IPS-15b (cell line): ENCODE measurements around the gene ACTRT2.

Experiments used
- H3K27me3 ChIP-seq: one replicate; pipeline ENCODE4 v1.6.1; 2013; ENCODE audit warnings: low read length; ENCODE audit not compliant: control insufficient read depth, insufficient read depth
- H3K36me3 ChIP-seq: one replicate; pipeline ENCODE4 v1.6.1; 2013; ENCODE audit warnings: low read length; ENCODE audit not compliant: control insufficient read depth, insufficient read depth
- H3K4me1 ChIP-seq: one replicate; pipeline ENCODE4 v1.6.1; 2013; ENCODE audit warnings: mild to moderate bottlenecking, low read length; ENCODE audit not compliant: control insufficient read depth, insufficient read depth
- H3K4me3 ChIP-seq: one replicate; pipeline ENCODE4 v1.5.1; 2013; ENCODE audit warnings: low read depth, low read length
- H3K9ac ChIP-seq: one replicate; pipeline ENCODE4 v1.6.1; 2013; ENCODE audit warnings: low read depth, mild to moderate bottlenecking, low read length
- H3K9me3 ChIP-seq: one replicate; pipeline ENCODE4 v1.6.1; 2013; ENCODE audit warnings: mild to moderate bottlenecking, low read length; ENCODE audit not compliant: control insufficient read depth, insufficient read depth

ACTRT2 gene

DNA sequence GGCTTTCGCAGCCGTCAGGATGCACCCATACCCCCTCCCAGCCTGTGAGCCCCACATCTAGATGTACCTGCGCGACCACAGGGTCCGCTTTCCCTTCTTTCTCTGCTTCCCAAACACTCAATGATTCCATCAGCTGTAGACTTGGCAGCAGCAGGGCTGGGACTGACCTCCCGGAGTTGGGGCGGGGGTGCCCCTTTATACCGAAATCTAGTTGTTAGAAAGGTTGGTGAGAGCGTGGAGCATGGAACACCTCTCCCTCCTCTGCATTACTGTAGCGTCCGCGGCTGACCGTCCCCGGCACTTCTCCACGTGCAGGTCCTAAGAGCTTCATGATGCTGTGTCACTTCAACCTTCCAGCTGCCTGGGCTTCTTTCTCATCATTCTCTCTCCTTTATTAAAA is 21.1 kb upstream of the ACTRT2 start:
- Histone ChIP-seq H3K36me3 (no peaks in the 10 kb centered on the region), H3K27me3 (no peaks in the 10 kb centered on the region), H3K9ac (no peak overlapping the region), H3K4me1 (no peaks in the 10 kb centered on the region), H3K4me3 (no peak overlapping the region), H3K9me3 (peaks cover 6% of the 10 kb centered on the region)

DNA sequence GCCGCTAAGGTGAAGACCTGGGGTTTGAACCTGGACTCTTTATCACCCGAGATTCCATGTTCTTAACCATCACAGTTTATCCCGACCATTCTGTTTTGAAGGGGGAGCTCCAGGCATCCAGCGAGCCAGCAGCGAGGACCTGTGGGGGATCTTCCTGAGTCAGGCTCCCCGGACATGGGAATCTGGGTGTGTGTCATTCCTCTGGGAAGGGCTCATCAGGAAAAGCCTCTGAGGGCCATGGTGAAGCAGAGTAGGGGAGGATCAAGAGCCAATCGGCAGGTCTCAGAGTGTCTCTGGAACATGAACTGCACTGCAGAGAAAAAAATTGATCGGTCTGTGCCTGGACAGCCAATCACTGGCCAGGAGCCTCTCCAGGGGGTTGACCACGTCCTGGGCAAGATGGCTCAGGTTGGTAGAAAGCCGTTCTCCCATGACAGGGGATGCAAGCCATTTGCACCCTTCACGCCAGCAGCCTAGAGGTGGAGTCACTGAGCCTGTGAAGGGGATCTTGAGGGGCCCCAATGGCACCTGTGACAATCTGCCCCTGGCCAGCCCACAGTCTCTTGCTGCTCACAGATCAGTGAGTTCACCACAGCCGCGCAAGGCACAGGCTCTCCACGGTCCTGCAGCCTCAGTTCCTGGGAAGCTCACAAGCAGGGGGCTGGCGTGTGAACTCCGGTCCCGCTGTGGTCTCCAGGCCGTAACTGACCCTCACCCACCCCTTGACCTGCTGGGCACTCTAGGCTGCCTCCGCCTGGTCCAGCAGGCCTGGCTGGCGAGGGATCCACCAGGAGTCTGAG is 20.4 kb upstream of the ACTRT2 start:
- H3K36me3 ChIP-seq, result no peaks in the 10 kb centered on the region
- no peaks in the 10 kb centered on the region for H3K4me1 ChIP-seq
- H3K9me3 ChIP-seq, result peaks cover 6% of the 10 kb centered on the region
- no peak overlapping the region for H3K9ac ChIP-seq
- no peaks in the 10 kb centered on the region for H3K27me3 ChIP-seq
- no peak overlapping the region for H3K4me3 ChIP-seq

DNA sequence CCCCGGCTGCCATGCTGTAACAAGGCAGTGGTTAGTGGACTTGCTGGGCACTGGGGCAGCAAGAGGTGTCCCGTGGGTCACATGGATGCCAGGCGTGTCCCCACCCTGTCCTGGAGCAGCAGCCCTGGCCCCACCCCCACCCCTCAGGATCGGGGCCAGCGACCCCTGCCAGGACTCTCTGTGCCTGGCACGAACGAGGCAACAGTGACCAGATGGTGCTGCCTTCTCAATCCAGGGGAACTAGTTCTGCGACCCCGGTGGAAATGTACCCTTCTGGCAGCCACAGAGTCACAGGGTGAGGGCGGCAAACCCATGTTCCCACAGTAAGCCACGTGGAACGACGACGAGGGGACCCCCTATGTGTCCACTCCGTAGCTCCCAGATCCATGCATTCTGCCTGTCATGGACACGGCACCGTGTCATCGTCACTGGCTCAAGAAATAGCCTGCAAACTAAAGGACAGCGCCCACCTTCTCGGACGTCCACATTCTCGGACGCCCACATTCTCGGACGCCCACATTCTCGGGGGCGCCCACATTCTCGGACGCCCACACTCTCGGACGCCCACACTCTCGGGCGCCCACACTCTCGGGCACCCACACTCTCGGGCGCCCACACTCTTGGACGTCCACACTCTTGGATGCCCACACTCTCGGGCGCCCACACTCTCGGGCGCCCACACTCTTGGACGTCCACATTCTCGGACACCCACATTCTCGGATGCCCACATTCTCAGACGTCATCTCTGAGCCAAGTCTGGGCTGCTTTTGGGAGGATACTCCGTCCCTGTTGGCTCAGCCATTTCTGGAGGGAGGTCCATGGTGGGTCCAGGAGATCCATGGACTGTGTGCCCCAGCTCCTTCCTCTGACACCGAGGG is 19.6 kb upstream of the ACTRT2 start:
- H3K27me3 ChIP-seq, result no peaks in the 10 kb centered on the region

DNA sequence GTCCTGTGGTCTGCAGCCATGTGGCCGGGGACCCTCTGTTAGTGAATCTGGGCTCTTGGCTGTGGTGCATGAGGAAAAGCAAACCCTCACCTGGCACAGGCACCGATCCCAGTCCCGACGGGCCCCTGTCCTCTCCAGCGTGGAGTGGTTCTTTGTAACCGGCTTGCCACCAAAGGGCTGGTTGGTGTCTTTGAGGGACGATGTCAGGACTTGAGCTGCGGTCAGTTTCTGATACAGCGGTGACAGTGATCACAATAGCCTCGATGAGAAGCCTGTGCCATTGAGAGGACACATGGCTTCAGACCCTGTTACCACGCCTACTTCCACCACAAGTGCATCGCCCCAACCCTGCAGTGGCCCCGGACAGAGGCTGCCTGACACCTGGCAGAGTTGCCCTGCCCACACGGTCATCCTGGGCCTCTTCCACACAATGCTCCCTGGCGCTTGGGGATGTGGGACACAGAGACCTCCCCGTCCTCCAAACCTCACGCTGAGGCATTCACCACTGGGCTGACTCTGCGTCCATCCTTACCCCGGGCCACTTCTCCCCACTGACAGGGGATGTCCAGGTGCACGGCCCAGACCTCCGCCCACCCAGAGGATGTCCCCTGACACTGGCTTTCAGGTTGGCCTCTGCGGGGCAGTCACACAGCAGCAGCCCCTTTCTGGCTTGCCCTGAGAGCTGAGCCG is 18.8 kb upstream of the ACTRT2 start:
- peaks cover 6% of the 10 kb centered on the region for H3K9me3 ChIP-seq
- no peaks in the 10 kb centered on the region for H3K36me3 ChIP-seq
- no peaks in the 10 kb centered on the region for H3K4me1 ChIP-seq
- no peaks in the 10 kb centered on the region for H3K27me3 ChIP-seq
- no peak overlapping the region for H3K4me3 ChIP-seq
- H3K9ac ChIP-seq, result no peak overlapping the region

More for the DNA sequence above, 19.6 kb upstream of the ACTRT2 start:
- Histone ChIP-seq H3K36me3 (no peaks in the 10 kb centered on the region), H3K9me3 (peaks cover 6% of the 10 kb centered on the region), H3K4me1 (no peaks in the 10 kb centered on the region), H3K9ac (no peak overlapping the region), H3K4me3 (no peak overlapping the region)

DNA sequence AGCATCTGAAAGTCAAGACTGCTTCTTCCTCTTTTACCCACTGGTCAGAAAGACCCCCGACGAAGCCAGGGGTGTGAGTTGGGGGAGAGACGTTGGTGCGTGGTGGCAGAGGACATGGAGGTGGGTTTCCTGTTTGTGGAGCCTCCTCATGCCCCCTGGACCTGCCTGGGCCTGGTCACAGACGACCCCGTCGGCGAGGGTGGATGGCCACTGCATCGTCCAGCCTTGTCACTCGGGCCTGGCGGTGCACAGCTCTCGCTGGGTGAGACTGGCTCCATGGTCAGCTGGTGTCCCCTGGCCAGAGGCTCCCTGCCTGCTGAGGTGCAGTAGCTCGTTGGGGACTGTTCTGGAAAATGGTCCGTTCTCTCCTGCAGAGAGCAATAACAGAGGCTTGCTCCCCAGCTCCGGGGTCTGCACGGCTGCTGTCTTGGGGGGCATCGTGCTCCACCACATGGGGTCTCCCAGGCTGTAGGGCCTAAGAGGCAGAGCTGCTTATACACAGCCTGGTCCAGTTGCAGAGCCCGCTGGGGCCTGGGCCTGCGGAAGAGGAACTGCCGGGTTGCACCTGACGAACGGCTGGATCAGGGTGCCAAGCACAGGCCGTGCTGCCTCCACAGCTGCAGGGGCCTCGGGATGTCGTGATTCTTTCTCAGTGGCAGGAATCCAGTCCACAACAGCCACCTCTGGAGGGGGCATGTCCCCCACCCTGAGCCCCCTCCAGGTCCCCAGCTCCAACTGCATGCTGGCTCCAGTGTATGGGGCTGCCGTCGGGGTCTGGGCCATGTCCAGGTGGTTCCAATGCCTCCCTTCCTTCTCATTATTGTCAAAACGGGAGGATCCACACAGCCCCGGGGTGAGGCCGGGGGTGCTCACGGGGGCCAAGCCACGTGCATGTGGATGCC is 18.0 kb upstream of the ACTRT2 start:
- Histone ChIP-seq H3K36me3 (no peaks in the 10 kb centered on the region), H3K4me1 (no peaks in the 10 kb centered on the region), H3K9ac (no peak overlapping the region), H3K4me3 (no peak overlapping the region), H3K9me3 (peaks cover under 1% of the 10 kb centered on the region), H3K27me3 (no peaks in the 10 kb centered on the region)

DNA sequence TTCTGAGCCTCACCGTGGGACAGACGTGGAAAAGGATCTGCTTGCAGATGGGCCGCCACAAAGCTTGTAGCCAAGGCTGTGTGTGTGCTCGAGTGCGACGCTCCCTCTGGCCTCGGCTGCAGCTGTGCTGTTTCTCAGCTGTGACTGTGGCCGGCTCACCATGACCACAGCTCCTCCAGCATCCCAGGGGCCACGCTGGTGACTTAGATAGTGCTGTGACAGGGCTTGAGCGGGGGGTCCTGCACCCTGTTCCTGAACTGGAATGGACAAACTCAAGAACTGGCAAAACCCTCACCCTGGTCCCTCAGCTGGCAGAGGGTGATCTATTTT is 17.4 kb upstream of the ACTRT2 start:
- no peak overlapping the region for H3K4me3 ChIP-seq
- H3K27me3 ChIP-seq, result no peaks in the 10 kb centered on the region
- H3K36me3 ChIP-seq, result no peaks in the 10 kb centered on the region
- H3K4me1 ChIP-seq, result no peaks in the 10 kb centered on the region
- H3K9me3 ChIP-seq, result peaks cover 3% of the 10 kb centered on the region
- no peak overlapping the region for H3K9ac ChIP-seq

DNA sequence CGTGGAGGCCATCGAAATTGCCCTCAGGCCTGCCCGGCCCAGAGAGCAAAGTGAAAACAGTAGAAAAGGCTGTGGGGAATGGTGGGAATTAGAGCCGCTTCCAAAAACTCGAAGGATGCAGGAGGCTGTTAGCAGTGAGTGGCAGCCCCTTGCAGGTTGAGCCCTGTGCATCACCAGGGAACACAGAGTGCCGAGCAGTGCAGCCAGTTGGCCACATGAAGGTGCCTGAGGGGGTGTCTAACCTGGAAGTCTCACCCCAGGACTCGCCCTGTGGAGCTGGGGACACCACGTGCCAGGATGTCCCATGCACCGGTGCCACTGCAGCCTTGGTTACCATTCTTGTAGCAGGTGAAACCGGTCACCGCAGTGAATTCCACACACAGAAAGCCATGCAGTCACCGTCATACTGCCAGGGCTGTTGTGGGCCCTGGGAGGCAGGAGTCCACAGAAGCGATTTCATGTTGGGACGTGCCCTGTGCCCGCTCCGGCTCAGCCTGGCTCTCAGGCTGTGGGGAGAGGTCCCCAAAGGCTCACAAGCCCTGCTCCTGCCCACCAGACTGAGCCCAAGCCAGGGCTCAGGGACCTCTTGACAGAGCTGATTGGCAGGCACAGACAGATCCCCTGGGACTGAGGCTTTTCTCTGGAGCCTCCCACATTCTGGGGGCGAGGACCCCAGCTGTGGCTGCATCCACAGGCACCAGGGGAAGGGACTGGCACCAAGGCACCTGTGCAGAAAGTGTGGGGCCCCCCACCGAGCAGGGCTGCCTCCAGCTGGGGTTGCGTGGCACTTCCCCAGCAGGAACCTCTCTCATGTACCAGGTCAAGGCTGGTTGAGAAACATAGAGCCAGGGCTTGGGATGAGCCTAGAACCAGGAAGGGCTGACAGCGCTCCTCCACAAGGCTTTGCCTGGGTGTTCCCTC is 16.7 kb upstream of the ACTRT2 start:
- Histone ChIP-seq H3K9ac (no peak overlapping the region), H3K27me3 (no peaks in the 10 kb centered on the region), H3K9me3 (peaks cover 4% of the 10 kb centered on the region)

DNA sequence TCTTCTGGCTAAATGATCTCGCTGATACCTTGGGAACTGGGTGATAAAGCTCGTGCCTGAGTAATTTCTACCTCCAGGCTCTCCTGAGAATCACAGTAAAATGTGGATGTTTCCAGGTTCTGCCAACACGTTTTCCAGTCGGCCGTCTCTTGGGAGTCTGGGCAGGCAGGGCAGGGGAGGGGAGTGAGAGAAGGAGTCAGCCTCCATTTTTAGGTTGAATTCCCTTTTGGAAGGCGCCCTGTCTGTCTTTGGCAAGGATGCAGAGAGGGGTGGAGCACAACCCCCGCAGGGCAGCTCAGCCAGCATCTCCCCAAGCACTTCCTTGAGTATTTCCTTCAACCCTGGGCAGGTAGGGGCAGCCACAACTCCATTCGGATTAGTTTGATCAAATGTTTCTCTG is 15.5 kb upstream of the ACTRT2 start:
- Histone ChIP-seq H3K9me3 (peaks cover 4% of the 10 kb centered on the region), H3K27me3 (no peaks in the 10 kb centered on the region), H3K4me1 (no peaks in the 10 kb centered on the region), H3K36me3 (no peaks in the 10 kb centered on the region), H3K9ac (no peak overlapping the region), H3K4me3 (no peak overlapping the region)

More for the DNA sequence above, 16.7 kb upstream of the ACTRT2 start:
- no peak overlapping the region for H3K4me3 ChIP-seq
- no peaks in the 10 kb centered on the region for H3K4me1 ChIP-seq
- H3K36me3 ChIP-seq, result no peaks in the 10 kb centered on the region

DNA sequence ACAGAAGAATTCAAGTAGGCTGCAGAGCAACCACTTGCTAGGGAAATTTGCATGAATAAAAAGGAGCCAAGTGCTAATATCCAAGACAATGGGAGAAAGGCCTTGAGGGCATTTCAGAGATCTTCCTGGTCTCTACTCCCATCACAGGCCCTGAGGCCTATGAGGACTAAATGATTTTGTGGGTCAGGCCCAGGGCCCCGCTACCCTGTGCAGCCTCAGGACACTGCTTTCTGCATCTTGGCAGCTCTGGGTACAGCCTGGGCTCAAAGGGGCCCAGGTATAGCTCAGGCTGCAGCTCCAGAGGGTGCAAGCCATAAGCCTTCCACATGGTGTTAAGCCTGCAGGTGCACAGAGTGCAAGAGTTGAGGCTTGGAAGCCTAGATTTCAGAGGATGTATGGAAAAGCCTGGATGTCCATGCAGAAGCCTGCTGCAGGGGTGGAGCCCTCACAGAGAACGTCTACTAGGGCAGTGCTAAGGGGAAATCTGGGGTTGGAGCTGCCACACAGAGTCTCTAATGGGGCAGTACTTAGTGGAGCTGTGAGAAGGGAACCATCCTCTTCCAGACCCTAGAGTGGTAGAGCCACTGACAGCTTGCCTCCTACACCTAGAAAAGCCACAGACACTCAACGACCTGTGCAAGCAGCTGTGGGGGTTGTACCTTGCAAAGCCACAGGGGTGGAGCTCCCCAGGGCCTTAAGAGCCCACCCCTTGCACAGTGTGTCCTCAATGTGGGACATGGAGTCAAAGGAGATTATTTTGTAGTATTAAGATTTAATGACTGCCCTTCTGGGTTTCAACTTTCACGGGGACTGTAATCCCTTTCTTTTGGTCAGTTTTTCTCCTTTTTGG is 13.7 kb upstream of the ACTRT2 start:
- Histone ChIP-seq H3K9me3 (peaks cover 4% of the 10 kb centered on the region), H3K27me3 (no peaks in the 10 kb centered on the region), H3K4me1 (no peaks in the 10 kb centered on the region), H3K36me3 (no peaks in the 10 kb centered on the region), H3K9ac (no peak overlapping the region), H3K4me3 (no peak overlapping the region)

DNA sequence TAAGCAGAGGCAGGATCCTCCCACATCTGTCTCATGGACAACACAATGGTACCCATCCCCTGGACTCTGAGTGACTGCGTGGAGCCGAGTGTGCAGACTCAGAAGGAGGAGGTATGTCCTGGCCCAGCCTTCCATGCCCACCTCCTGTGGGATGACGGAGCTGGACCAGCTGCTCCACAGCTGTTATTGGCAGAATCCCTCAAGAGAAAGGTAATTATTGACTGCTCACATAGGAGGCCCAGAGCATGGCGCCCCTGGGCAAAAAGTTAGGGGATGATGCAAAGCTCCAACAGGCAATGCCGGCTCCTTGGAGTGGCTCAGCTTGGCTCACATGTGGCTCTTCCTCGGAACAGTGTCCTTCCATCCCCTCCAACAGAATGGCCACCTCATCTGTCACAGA is 12.2 kb upstream of the ACTRT2 start:
- H3K9me3 ChIP-seq, result peaks cover 4% of the 10 kb centered on the region
- H3K9ac ChIP-seq, result no peak overlapping the region
- no peak overlapping the region for H3K4me3 ChIP-seq
- H3K36me3 ChIP-seq, result no peaks in the 10 kb centered on the region
- peaks cover 7% of the 10 kb centered on the region for H3K27me3 ChIP-seq
- H3K4me1 ChIP-seq, result no peaks in the 10 kb centered on the region
